Neural cell (in vitro differentiated cells): Measurements from ENCODE around the gene RNF225. TPM values are rescaled to one million over a fixed set of nuclear protein-coding genes. Genes with fewer than 3 reads are reported as not detected.

ENCODE experiments used
- H2AFZ ChIP-seq: fragments of 200-600, 300-800 bp; sonication (generic), shearing (Covaris generic); 2 replicates; pipeline ENCODE4 v1.6.0; 2014; ENCODE audit warnings: low read depth, mild to moderate bottlenecking, antibody characterized with exemption, low read length, moderate library complexity
- H3F3A ChIP-seq: fragments of 200-600 bp; shearing (Covaris generic); 2 replicates; pipeline ENCODE4 v1.6.1; 2016; ENCODE audit warnings: mild to moderate bottlenecking, moderate library complexity, mixed read lengths, antibody characterized with exemption, low read length; ENCODE audit not compliant: insufficient read depth, poor library complexity, severe bottlenecking
- H3K27ac ChIP-seq: fragments of 200-600, 300-800 bp; sonication (generic), shearing (Covaris generic); 2 replicates; pipeline ENCODE4 v1.5.1; 2014; ENCODE audit warnings: mild to moderate bottlenecking, low read length, moderate library complexity
- H3K27me3 ChIP-seq: fragments of 300-800, 200-600 bp; sonication (generic), shearing (Covaris generic); 2 replicates; pipeline ENCODE4 v1.6.0; 2014; ENCODE audit warnings: mild to moderate bottlenecking, low read depth, low read length, moderate library complexity; ENCODE audit not compliant: insufficient read depth
- H3K36me3 ChIP-seq: fragments of 300-800, 200-600 bp; sonication (generic), shearing (Covaris generic); 2 replicates; pipeline ENCODE4 v1.5.1; 2014; ENCODE audit warnings: mild to moderate bottlenecking, antibody characterized with exemption, low read length, moderate library complexity; ENCODE audit not compliant: insufficient read depth
- H3K4me2 ChIP-seq: fragments of 300-800, 200-600 bp; sonication (generic), shearing (Covaris generic); 2 replicates; pipeline ENCODE4 v1.6.0; 2014; ENCODE audit warnings: mild to moderate bottlenecking, low read length
- H3K4me3 ChIP-seq: fragments of 300-800, 200-600 bp; sonication (generic), shearing (Covaris generic); 2 replicates; pipeline ENCODE4 v1.5.1; 2014; ENCODE audit warnings: mild to moderate bottlenecking, low read length, moderate library complexity
- H3K79me2 ChIP-seq: fragments of 200-600 bp; shearing (Covaris generic); replicated peaks from 2 replicates; pipeline ENCODE4 v1.6.0; 2014; ENCODE audit warnings: mild to moderate bottlenecking, low read length, moderate library complexity; ENCODE audit not compliant: insufficient read depth
- H3K9ac ChIP-seq: fragments of 300-800, 200-600 bp; sonication (generic), shearing (Covaris generic); 2 replicates; pipeline ENCODE4 v1.6.1; 2016; ENCODE audit warnings: mild to moderate bottlenecking, low read length, mixed read lengths
- H3K9me2 ChIP-seq: fragments of 200-600 bp; shearing (Covaris generic); 2 replicates; pipeline ENCODE4 v1.6.1; 2016; ENCODE audit warnings: mild to moderate bottlenecking, low read length, mixed read lengths; ENCODE audit not compliant: insufficient read depth
- H3K9me3 ChIP-seq: fragments of 200-600, 300-800 bp; sonication (generic), shearing (Covaris generic); 2 replicates; pipeline ENCODE4 v1.6.1; 2016; ENCODE audit warnings: mild to moderate bottlenecking, mixed run types, low read length, moderate library complexity, mixed read lengths
- H4K20me1 ChIP-seq: fragments of 200-600 bp; shearing (Covaris generic); 2 replicates; pipeline ENCODE4 v1.6.1; 2016; ENCODE audit warnings: mild to moderate bottlenecking, mixed run types; ENCODE audit not compliant: insufficient read depth
- EP300 ChIP-seq: fragments of 450-650 bp; conservative IDR thresholded peaks from 2 replicates; pipeline ENCODE4 v1.6.1; 2014; ENCODE audit warnings: antibody characterized with exemption, mild to moderate bottlenecking, moderate library complexity; ENCODE audit not compliant: poor library complexity, severe bottlenecking
- EZH2 ChIP-seq: fragments of 200-600, 300-800 bp; shearing (Covaris generic), sonication (generic); IDR thresholded peaks from 2 replicates; pipeline ENCODE4 v1.6.1; 2014; ENCODE audit warnings: antibody characterized with exemption, low read length, borderline replicate concordance, mild to moderate bottlenecking; ENCODE audit not compliant: insufficient read depth, poor library complexity, severe bottlenecking
- MXI1 ChIP-seq: fragments of 450-650 bp; conservative IDR thresholded peaks from 2 replicates; pipeline ENCODE4 v1.6.1; 2014; ENCODE audit warnings: antibody characterized with exemption, mild to moderate bottlenecking; ENCODE audit not compliant: poor library complexity, severe bottlenecking
- POLR2AphosphoS5 ChIP-seq: IDR thresholded peaks from 2 replicates; pipeline ENCODE4 v1.6.1; 2012
- RAD21 ChIP-seq: fragments of 450-650 bp; conservative IDR thresholded peaks from 2 replicates; pipeline ENCODE4 v1.6.1; 2014; ENCODE audit warnings: antibody characterized with exemption, mild to moderate bottlenecking, moderate library complexity
- SMC3 ChIP-seq: fragments of 450-650 bp; conservative IDR thresholded peaks from 2 replicates; pipeline ENCODE4 v1.6.1; 2014; ENCODE audit warnings: antibody characterized with exemption, mild to moderate bottlenecking, moderate library complexity; ENCODE audit not compliant: poor library complexity
- TAF1 ChIP-seq: IDR thresholded peaks from 2 replicates; pipeline ENCODE4 v1.6.1; 2012; ENCODE audit warnings: low read depth
- polyA plus RNA-seq: library from polyadenylated mRNA; depleted of rRNA; stranded (reverse); fragments of >200 nt; gene quantifications from 2 replicates; pipeline ENCODE4 v1.2.3, GENCODE V29; 2014
- TF ChIP-seq, protein P1 (sequence below): IDR thresholded peaks from 2 replicates; pipeline ENCODE4 v1.6.1; 2012; ENCODE audit warnings: borderline replicate concordance
- TF ChIP-seq, protein P2 (sequence below): fragments of 450-650 bp; IDR thresholded peaks from 2 replicates; pipeline ENCODE4 v1.5.1; 2014; ENCODE audit warnings: antibody characterized with exemption, mild to moderate bottlenecking, moderate library complexity; ENCODE audit not compliant: poor library complexity, severe bottlenecking

RNF225 gene
- polyA plus RNA-seq, 1 donor from 2014 or later = not detected

DNA sequence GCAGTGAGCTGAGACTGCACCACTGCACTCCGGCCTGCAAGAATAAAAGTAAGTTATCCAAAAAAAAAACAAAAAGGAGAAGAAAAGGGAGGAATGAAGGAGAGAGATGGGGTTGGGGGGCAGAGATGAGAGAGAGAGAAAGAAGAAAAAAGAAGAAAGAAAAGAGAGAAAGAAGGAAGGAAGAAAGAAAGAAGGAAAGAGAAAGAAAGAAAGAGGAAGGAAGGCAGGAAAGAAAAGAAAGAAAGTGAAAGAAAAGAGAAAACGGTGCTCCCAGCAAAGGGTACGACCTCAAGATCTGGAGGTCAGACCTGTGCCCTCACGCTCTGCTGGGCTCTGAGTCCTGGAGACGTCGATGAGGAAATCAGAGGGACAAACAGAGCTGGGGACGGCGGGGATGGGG lies 45.9 kb upstream of the RNF225 start:
- Histone ChIP-seq H4K20me1 (no peaks in the 10 kb centered on the region), H2AFZ (no peak overlapping the region), H3K79me2 (peaks cover 5% of the 10 kb centered on the region), H3K9ac (no peak overlapping the region), H3F3A (no peaks in the 10 kb centered on the region), H3K4me3 (no peak overlapping the region), H3K9me3 (no peaks in the 10 kb centered on the region), H3K9me2 (no peaks in the 10 kb centered on the region), H3K27ac (no peak overlapping the region), H3K4me2 (no peak overlapping the region), H3K27me3 (no peaks in the 10 kb centered on the region), H3K36me3 (no peaks in the 10 kb centered on the region)
- no peak for TF ChIP-seq SMC3
- TF ChIP-seq, protein P1, sequence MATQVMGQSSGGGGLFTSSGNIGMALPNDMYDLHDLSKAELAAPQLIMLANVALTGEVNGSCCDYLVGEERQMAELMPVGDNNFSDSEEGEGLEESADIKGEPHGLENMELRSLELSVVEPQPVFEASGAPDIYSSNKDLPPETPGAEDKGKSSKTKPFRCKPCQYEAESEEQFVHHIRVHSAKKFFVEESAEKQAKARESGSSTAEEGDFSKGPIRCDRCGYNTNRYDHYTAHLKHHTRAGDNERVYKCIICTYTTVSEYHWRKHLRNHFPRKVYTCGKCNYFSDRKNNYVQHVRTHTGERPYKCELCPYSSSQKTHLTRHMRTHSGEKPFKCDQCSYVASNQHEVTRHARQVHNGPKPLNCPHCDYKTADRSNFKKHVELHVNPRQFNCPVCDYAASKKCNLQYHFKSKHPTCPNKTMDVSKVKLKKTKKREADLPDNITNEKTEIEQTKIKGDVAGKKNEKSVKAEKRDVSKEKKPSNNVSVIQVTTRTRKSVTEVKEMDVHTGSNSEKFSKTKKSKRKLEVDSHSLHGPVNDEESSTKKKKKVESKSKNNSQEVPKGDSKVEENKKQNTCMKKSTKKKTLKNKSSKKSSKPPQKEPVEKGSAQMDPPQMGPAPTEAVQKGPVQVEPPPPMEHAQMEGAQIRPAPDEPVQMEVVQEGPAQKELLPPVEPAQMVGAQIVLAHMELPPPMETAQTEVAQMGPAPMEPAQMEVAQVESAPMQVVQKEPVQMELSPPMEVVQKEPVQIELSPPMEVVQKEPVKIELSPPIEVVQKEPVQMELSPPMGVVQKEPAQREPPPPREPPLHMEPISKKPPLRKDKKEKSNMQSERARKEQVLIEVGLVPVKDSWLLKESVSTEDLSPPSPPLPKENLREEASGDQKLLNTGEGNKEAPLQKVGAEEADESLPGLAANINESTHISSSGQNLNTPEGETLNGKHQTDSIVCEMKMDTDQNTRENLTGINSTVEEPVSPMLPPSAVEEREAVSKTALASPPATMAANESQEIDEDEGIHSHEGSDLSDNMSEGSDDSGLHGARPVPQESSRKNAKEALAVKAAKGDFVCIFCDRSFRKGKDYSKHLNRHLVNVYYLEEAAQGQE = no peak
- TF ChIP-seq MXI1 = no peak
- TF ChIP-seq EP300 = no peak
- no peak for TF ChIP-seq TAF1

DNA sequence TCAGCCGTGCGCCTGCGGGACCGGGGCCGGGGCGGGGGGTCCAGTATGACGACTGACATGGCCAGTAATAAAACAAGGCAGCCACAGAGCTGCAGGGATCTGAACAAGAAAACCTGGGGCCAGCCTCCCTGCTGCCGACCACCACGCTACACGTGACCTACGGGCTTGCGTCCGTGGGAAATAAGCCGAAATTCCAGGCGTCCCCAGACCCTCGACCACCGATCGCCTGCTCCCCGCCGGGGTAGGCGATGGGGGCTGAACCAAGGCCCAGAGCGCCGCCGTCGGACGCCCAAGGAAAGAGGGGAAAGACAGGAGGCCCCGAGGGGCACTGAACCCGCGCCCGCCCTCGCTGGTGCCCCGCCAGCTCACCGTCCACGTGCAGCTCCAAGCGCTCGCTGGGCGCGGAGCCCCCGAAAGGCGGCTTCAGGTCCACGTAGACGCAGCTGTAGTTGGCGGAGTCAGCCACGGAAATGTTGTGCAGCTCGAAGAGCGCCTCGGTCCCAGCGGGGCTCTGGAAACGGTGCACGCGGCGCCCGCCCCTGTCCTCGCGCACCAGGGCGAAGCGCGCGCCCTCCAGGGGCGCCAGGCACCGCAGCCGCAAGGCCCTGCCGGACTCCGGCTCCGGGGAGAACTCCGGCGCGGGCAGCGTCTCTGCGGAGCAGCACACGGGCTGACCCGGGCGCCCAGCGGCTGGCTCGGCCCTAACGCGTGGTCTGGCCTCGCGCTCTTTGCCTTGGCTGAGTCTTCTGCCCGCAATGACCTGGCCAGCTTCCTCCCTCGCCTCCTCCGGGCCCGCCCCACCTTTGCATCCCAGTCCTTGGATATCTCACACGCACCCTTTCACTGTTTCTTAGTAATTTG lies 45.2 kb upstream of the RNF225 start:
- H3K27ac ChIP-seq = no peak overlapping the region
- H4K20me1 ChIP-seq = no peaks in the 10 kb centered on the region
- no peak overlapping the region for H3K9ac ChIP-seq
- H3K27me3 ChIP-seq = no peaks in the 10 kb centered on the region
- no peak overlapping the region for H3K4me3 ChIP-seq
- H3K9me2 ChIP-seq = no peaks in the 10 kb centered on the region
- no peaks in the 10 kb centered on the region for H3K9me3 ChIP-seq
- H2AFZ ChIP-seq = no peak overlapping the region
- TF ChIP-seq RAD21 = no peak
- TF ChIP-seq, protein P1 = no peak
- TF ChIP-seq EZH2 = no peak
- TF ChIP-seq POLR2AphosphoS5 = no peak
- no peak for TF ChIP-seq SMC3
- TF ChIP-seq, protein P2, sequence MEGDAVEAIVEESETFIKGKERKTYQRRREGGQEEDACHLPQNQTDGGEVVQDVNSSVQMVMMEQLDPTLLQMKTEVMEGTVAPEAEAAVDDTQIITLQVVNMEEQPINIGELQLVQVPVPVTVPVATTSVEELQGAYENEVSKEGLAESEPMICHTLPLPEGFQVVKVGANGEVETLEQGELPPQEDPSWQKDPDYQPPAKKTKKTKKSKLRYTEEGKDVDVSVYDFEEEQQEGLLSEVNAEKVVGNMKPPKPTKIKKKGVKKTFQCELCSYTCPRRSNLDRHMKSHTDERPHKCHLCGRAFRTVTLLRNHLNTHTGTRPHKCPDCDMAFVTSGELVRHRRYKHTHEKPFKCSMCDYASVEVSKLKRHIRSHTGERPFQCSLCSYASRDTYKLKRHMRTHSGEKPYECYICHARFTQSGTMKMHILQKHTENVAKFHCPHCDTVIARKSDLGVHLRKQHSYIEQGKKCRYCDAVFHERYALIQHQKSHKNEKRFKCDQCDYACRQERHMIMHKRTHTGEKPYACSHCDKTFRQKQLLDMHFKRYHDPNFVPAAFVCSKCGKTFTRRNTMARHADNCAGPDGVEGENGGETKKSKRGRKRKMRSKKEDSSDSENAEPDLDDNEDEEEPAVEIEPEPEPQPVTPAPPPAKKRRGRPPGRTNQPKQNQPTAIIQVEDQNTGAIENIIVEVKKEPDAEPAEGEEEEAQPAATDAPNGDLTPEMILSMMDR = no peak
- no peak for TF ChIP-seq TAF1
- peaks cover 5% of the 10 kb centered on the region for H3K79me2 ChIP-seq
- no peak overlapping the region for H3K4me2 ChIP-seq
- no peaks in the 10 kb centered on the region for H3K36me3 ChIP-seq
- no peaks in the 10 kb centered on the region for H3F3A ChIP-seq
